HepG2 (cell line): Measurements from ENCODE around the gene RUVBL1. TPM values are rescaled to one million over a fixed set of nuclear protein-coding genes. Genes with fewer than 3 reads are reported as not detected.

Experiments used
- DMTF1 ChIP-seq: sonication (generic); formaldehyde crosslinking; IDR thresholded peaks from 2 replicates; pipeline ENCODE4 v1.4.0; 2020; ENCODE audit warnings: mild to moderate bottlenecking, missing genetic modification reagents
- KDM6A ChIP-seq: IDR thresholded peaks from 2 replicates; pipeline ENCODE4 v1.6.1; 2016; ENCODE audit warnings: low read depth
- KIAA2018 ChIP-seq: sonication (generic); formaldehyde crosslinking; IDR thresholded peaks from 2 replicates; pipeline ENCODE4 v1.5.0; 2020; ENCODE audit warnings: mild to moderate bottlenecking, missing genetic modification reagents, borderline replicate concordance
- KLF12 ChIP-seq: sonication (generic); formaldehyde crosslinking; IDR thresholded peaks from 2 replicates; pipeline ENCODE4 v1.4.0; 2020; ENCODE audit warnings: missing genetic modification reagents, borderline replicate concordance
- MXD3 ChIP-seq: IDR thresholded peaks from 2 replicates; pipeline ENCODE4 v1.6.1; 2016; ENCODE audit warnings: mild to moderate bottlenecking, missing biosample characterization, missing genetic modification reagents
- NCOA5 ChIP-seq: sonication (generic); formaldehyde crosslinking; IDR thresholded peaks from 2 replicates; pipeline ENCODE4 v1.4.0; 2020; ENCODE audit warnings: missing genetic modification reagents
- POLR2A ChIP-seq, 2 experiments: IDR thresholded peaks; 2 replicates each; pipeline ENCODE4 v1.6.1; 2011; ENCODE audit warnings: low read depth in 2 of 2, low read length in 2 of 2, mild to moderate bottlenecking in 1 of 2, moderate library complexity in 1 of 2; ENCODE audit not compliant: insufficient read depth in 1 of 2
- PTBP1 ChIP-seq: fragments of 200-400 bp; formaldehyde crosslinking; IDR thresholded peaks from 2 replicates; pipeline ENCODE4 v1.6.1; 2018; ENCODE audit warnings: low read length, low read depth; ENCODE audit not compliant: poor library complexity, severe bottlenecking
- ZBTB33 ChIP-seq: sonication (generic); formaldehyde crosslinking; IDR thresholded peaks from 2 replicates; pipeline ENCODE4 v1.4.0; 2020; ENCODE audit warnings: missing genetic modification reagents
- ZKSCAN5 ChIP-seq: sonication (generic); formaldehyde crosslinking; IDR thresholded peaks from 2 replicates; pipeline ENCODE4 v1.5.1; 2020; ENCODE audit warnings: mild to moderate bottlenecking, missing genetic modification reagents
- ZNF44 ChIP-seq: sonication (generic); formaldehyde crosslinking; IDR thresholded peaks from 2 replicates; pipeline ENCODE4 v1.5.1; 2020; ENCODE audit warnings: mild to moderate bottlenecking, missing genetic modification reagents
- ZNF567 ChIP-seq: sonication (generic); formaldehyde crosslinking; IDR thresholded peaks from 2 replicates; pipeline ENCODE4 v1.8.1; 2023; ENCODE audit warnings: mild to moderate bottlenecking, missing genetic modification reagents, borderline replicate concordance
- ZNF577 ChIP-seq: sonication (generic); formaldehyde crosslinking; IDR thresholded peaks from 2 replicates; pipeline ENCODE4 v1.4.0; 2020; ENCODE audit warnings: mild to moderate bottlenecking, low read depth, missing genetic modification reagents, borderline replicate concordance
- ZNF724P ChIP-seq: sonication (generic); formaldehyde crosslinking; IDR thresholded peaks from 2 replicates; pipeline ENCODE4 v1.8.0; 2022; ENCODE audit warnings: missing genetic modification reagents, borderline replicate concordance
- ZSCAN12 ChIP-seq: sonication (generic); formaldehyde crosslinking; IDR thresholded peaks from 2 replicates; pipeline ENCODE4 v1.9.0; 2021; ENCODE audit warnings: mild to moderate bottlenecking, missing genetic modification reagents
- polyA plus RNA-seq, 8 experiments: library from polyadenylated mRNA; depleted of rRNA in 3 of 8; stranded (reverse) in 7 of 8; unstranded in 1 of 8; fragments of >200 nt; fragmentation: Illumina TruSeq in 4 of 8; extraction: Trizol in 4 of 8; gene quantifications; 2 replicates each; pipeline versions ENCODE4 v1.2.1 to v1.2.3, GENCODE V29; 2011 to 2016; ENCODE audit warnings: low read depth in 4 of 8, missing spikeins in 1 of 8, mixed read lengths in 1 of 8; ENCODE audit not compliant: insufficient read depth in 1 of 8
- total RNA-seq, 5 experiments: library from RNA; depleted of rRNA; stranded (reverse); fragments of >200 nt; fragmentation: Illumina TruSeq; extraction: Trizol; gene quantifications; 2 replicates each; pipeline ENCODE4 v1.2.3, GENCODE V29; 2016; ENCODE audit warnings: low read depth in 1 of 5

Gene RUVBL1
- total and polyA plus RNA-seq, 2 of the 13 experiments (the other 11 are each of a cell fraction or from before 2014, with no cell fraction given), result 32.7 to 86.3 TPM

GRCh38 chr3:128153156-128154041 lies 29.8 kb upstream of the RUVBL1 start, which contains the start of gene EEFSEC (continued):
- TF ChIP-seq ZNF577 (CRISPR knock-in tag), result no peak
- peak; percentile 8; the same call in 1 of the 2 replicates for TF ChIP-seq ZSCAN12 (CRISPR knock-in tag)
- TF ChIP-seq ZKSCAN5 (CRISPR knock-in tag), result no peak
- peak; percentile 27; the same call in 1 of the 2 replicates for TF ChIP-seq KLF12 (CRISPR knock-in tag)
- peak; percentile 77 to 82; a peak in 3 of 4 replicates for TF ChIP-seq POLR2A (IDR thresholded peaks at IDR 0.05; ENCODE audit: insufficient read depth in 1 of 2, low read depth in 2 of 2, low read length in 2 of 2)
- no peak for TF ChIP-seq DMTF1
- TF ChIP-seq ZNF724P (CRISPR knock-in tag), result no peak
- TF ChIP-seq PTBP1, result peak; percentile 42
- peak; percentile 90 for TF ChIP-seq MXD3 (CRISPR knock-in tag)
- TF ChIP-seq KDM6A (CRISPR knock-in tag), result peak; percentile 48; the same call in 1 of the 2 replicates
- no peak for TF ChIP-seq KIAA2018 (CRISPR knock-in tag)
- TF ChIP-seq ZNF44 (CRISPR knock-in tag), result peak; percentile 74; the same call in 1 of the 2 replicates
- TF ChIP-seq ZBTB33 (CRISPR knock-in tag), result peak; percentile 68
- no peak for TF ChIP-seq NCOA5 (CRISPR knock-in tag)
- no peak for TF ChIP-seq ZNF567
